ENCODE data around the gene GRAP. TPM values are rescaled to one million over a fixed set of nuclear protein-coding genes. Genes with fewer than 3 reads are reported as not detected.
"Not testable (repeated sequence)": the region's sequence is repeated elsewhere in the genome, so short reads cannot be mapped to it uniquely, and the experiment has no call there.

Gene GRAP
- total RNA-seq, 1 experiment from 2014 or later: 0.55 TPM

- H3K4ac ChIP-seq (ENCODE audit: low read depth, low read length); H2BK120ac ChIP-seq (ENCODE audit: low read depth, low read length, poor library complexity, severe bottlenecking); H4K91ac ChIP-seq (ENCODE audit: insufficient read length, low read depth, low read length); H3K79me2 ChIP-seq (ENCODE audit: insufficient read depth, low read length); H3T11ph ChIP-seq (ENCODE audit: low read length); H3K9ac ChIP-seq (ENCODE audit: extremely low read depth, insufficient read length, low read length); H3K27ac Mint-ChIP-seq; H4K8ac ChIP-seq (replicated peaks; ENCODE audit: insufficient read length, low read depth, low read length); H2BK15ac ChIP-seq (ENCODE audit: low read depth, low read length); H2BK5ac ChIP-seq (ENCODE audit: insufficient read length, low read length); H4K5ac ChIP-seq (ENCODE audit: insufficient read length, low read depth, low read length); H3K4me3 Mint-ChIP-seq; H3K9me3 Mint-ChIP-seq; H3K4me1 ChIP-seq (ENCODE audit: insufficient read depth, low read length); H3K27me3 Mint-ChIP-seq (ENCODE audit: low read depth); H3K4me1 Mint-ChIP-seq; H2BK20ac ChIP-seq (ENCODE audit: low read depth, low read length, poor library complexity, severe bottlenecking); H3K23me2 ChIP-seq (ENCODE audit: insufficient read length, low read depth, low read length, poor library complexity, severe bottlenecking); H2AK5ac ChIP-seq (ENCODE audit: insufficient read length, low read length); H3K18ac ChIP-seq (ENCODE audit: insufficient read length, low read depth, low read length); H3K23ac ChIP-seq (ENCODE audit: insufficient read length, low read depth, low read length); H3K4me2 ChIP-seq (ENCODE audit: insufficient read depth, insufficient read length, low read length); H2BK12ac ChIP-seq (ENCODE audit: insufficient read length, low read depth, low read length); H3K27ac ChIP-seq (ENCODE audit: insufficient read length, low read depth, low read length); H3K9me3 ChIP-seq (ENCODE audit: control insufficient read depth, low read depth, low read length); DNase-seq; H3K27me3 ChIP-seq (ENCODE audit: insufficient read depth, low read length); H3K79me1 ChIP-seq (ENCODE audit: insufficient read depth, low read depth, low read length, poor library complexity, severe bottlenecking); H3K14ac ChIP-seq (ENCODE audit: insufficient read depth, low read length); H4K20me1 ChIP-seq (ENCODE audit: control insufficient read depth, insufficient read depth, insufficient read length); H3K36me3 Mint-ChIP-seq (ENCODE audit: insufficient read depth in 1 of 3, low read depth in 3 of 3); H2AFZ ChIP-seq (ENCODE audit: low read length); H3K56ac ChIP-seq (ENCODE audit: insufficient read length, low read depth, low read length): not testable (repeated sequence)
- no CpG with 5 or more reads among the region's 24 CpGs for WGBS (ENCODE audit: extremely low coverage, insufficient read length, low lambda C conversion rate)
These were observed 14.3 kb downstream of the GRAP start for GRCh38 chr17:19032377-19032988.

Data from H9 (cell line).